Activated CD4-positive, alpha-beta T cell treated with anti-CD3 and anti-CD28 coated beads, Interleukin-2, amount 10 ng/mL, durations not matched to agents 7 days and 5 days (primary cell): ENCODE data around the gene CD226. TPM values are rescaled to one million over a fixed set of nuclear protein-coding genes. Genes with fewer than 3 reads are reported as not detected.

Source experiments
- CTCF ChIA-PET: fragments of 350-600 bp; sonication (Branson Sonifier 250); formaldehyde crosslinking; loops from one replicate; lab custom pipeline; 2021; ENCODE audit warnings: antibody characterized with exemption; lab: Charles Lee
- POLR2A ChIA-PET: fragments of 350-600 bp; sonication (Branson Sonifier 250); formaldehyde crosslinking; loops from one replicate; lab custom pipeline; 2021; ENCODE audit warnings: antibody characterized with exemption; lab: Charles Lee
- DNase-seq: peaks from one replicate; pipeline ENCODE4 v3.0.0-alpha.2; 2020
- H3K27ac Mint-ChIP-seq: one replicate; pipeline ENCODE4 v1.8.0; 2021; ENCODE audit warnings: mild to moderate bottlenecking, moderate library complexity, mixed read lengths
- H3K27me3 Mint-ChIP-seq: one replicate; pipeline ENCODE4 v1.8.0; 2021; ENCODE audit warnings: mixed read lengths
- H3K36me3 Mint-ChIP-seq: one replicate; pipeline ENCODE4 v1.8.0; 2021; ENCODE audit warnings: low read depth, mixed read lengths
- H3K4me1 Mint-ChIP-seq: one replicate; pipeline ENCODE4 v1.8.0; 2021; ENCODE audit warnings: mixed read lengths
- H3K4me3 Mint-ChIP-seq: one replicate; pipeline ENCODE4 v1.8.0; 2021; ENCODE audit warnings: mild to moderate bottlenecking, moderate library complexity, mixed read lengths
- H3K9me3 Mint-ChIP-seq: one replicate; pipeline ENCODE4 v1.8.0; 2021; ENCODE audit warnings: mixed read lengths
- total RNA-seq, 2 experiments: library from RNA; stranded (reverse); gene quantifications; one replicate each; pipeline ENCODE4 v1.2.3, GENCODE V29; 2021

The CD226 gene
- total RNA-seq, 2 experiments from 2014 or later, result 113 to 126 TPM

DNA sequence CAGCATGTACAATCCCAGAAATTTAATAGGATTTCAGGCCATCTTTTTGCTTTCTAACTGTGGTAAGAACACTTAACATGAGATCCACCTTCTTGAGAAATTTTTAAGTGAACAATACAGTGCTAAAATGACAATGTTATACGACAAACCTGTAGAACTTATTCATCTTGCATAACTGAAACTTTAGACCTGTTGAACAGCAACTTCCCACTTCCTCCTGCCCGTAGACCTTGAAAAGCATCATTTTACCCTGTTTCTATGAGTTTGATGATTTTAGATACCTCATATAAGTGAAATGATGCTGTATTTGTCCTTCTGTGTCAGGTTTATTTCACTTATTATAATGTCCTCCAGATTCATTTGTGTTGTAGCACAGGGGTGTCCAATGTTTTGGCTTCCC lies 128.2 kb downstream of the CD226 start:
- Mint-ChIP-seq H3K27me3 (no peaks in the 10 kb centered on the region), H3K36me3 (peaks cover 19% of the 10 kb centered on the region), H3K4me3 (no peak overlapping the region), H3K9me3 (no peaks in the 10 kb centered on the region), H3K27ac (no peak overlapping the region), H3K4me1 (no peaks in the 10 kb centered on the region)
- CTCF ChIA-PET, result interaction anchor here (1.0 kb wide), 1 partner anchor 11 kb away, joined by 3 read pairs; no protein-coding TSS in a partner anchor
- POLR2A ChIA-PET, result no interaction called here
- DNase-seq, result no peak

DNA sequence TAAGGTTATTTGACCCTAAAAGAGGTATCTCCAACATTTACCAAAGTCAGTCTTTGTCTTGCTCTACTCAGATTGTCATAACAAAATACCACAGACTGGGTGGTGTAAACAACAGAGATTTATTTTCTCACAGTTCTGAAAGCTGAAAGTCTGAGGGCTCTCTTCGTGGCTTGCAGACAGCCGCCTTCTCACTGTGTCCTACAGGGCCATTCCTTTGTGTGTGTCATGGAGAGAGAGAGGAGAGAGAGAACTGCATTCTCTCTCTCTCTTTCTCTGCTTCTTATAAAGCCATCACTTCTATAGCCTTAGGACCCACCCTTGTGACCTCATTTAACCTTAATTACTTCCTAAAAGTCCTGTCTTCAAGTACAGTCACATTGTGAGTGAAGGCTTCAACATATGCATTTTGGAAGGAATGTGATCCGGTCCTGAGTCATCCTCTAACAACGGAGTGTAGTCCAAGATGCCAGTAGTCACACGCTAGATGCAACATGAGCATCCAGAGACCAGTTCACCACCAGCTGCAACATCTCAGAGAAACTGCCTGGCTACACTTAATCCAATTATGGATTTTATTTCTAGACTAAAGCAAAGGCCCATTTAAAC lies 130.2 kb downstream of the CD226 start:
- H3K27ac Mint-ChIP-seq, result no peak overlapping the region
- POLR2A ChIA-PET, result no interaction called here
- no peaks in the 10 kb centered on the region for H3K4me1 Mint-ChIP-seq
- peaks cover 18% of the 10 kb centered on the region for H3K36me3 Mint-ChIP-seq
- no peaks in the 10 kb centered on the region for H3K9me3 Mint-ChIP-seq
- no peak for DNase-seq
- CTCF ChIA-PET, result no interaction called here
- H3K27me3 Mint-ChIP-seq, result no peaks in the 10 kb centered on the region
- no peak overlapping the region for H3K4me3 Mint-ChIP-seq

DNA sequence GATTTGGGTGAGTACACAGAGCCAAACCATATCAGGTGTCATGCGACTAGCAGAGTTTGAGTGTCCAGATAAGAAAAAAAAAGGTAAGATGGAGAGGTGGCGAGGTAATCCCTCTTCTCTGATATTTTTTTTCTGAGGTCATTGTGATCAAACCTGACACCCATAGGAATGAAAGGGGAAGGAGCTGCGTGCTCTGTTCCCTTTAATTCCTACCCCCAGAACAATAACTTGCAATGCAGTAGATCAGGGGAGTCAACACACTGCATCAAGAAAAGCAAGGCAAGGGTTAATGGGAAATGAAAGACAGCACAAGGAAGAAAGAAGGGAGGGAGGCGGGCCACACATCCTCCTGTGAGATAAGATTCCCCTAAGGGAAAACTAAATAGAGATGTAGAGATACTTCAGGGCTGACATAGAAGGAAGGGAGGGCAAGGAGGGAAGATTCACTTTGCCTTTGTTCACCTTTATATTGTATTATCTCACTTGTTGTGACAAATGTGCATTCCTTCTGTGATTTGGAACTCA lies 132.8 kb downstream of the CD226 start:
- DNase-seq, result no peak
- H3K27ac Mint-ChIP-seq, result no peak overlapping the region
- H3K27me3 Mint-ChIP-seq, result no peaks in the 10 kb centered on the region
- H3K4me3 Mint-ChIP-seq, result no peak overlapping the region
- peaks cover 24% of the 10 kb centered on the region for H3K36me3 Mint-ChIP-seq
- H3K9me3 Mint-ChIP-seq, result peaks cover 4% of the 10 kb centered on the region
- peaks cover 3% of the 10 kb centered on the region for H3K4me1 Mint-ChIP-seq
- POLR2A ChIA-PET, result no interaction called here
- CTCF ChIA-PET, result interaction anchor here (0.7 kb wide), 1 partner anchor 302 kb away, joined by 4 read pairs; no protein-coding TSS in a partner anchor

DNA sequence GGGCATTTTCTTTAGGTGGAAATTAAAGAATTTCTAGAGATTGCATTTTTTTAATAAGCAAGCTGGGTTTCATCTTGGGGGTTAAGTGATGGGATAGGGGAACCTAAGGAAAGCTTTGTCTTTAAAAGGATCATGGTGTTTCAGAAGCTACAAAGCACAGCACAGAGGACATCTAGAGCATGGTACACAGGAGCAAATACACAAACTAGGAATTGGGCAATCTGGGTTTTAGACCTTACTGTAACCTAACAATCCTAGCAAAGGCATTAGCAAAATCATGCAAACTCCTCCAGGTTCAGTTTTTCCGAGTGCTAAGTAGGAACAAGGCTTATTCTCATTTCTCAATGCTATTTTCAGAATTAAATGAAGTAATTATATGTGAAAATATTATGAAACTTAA lies 134.1 kb downstream of the CD226 start:
- CTCF ChIA-PET, result no interaction called here
- H3K27me3 Mint-ChIP-seq, result no peaks in the 10 kb centered on the region
- no peak overlapping the region for H3K4me3 Mint-ChIP-seq
- H3K36me3 Mint-ChIP-seq, result peaks cover 18% of the 10 kb centered on the region
- H3K4me1 Mint-ChIP-seq, result peaks cover 3% of the 10 kb centered on the region
- POLR2A ChIA-PET, result no interaction called here
- no peak overlapping the region for H3K27ac Mint-ChIP-seq
- no peak for DNase-seq
- peaks cover 5% of the 10 kb centered on the region for H3K9me3 Mint-ChIP-seq

DNA sequence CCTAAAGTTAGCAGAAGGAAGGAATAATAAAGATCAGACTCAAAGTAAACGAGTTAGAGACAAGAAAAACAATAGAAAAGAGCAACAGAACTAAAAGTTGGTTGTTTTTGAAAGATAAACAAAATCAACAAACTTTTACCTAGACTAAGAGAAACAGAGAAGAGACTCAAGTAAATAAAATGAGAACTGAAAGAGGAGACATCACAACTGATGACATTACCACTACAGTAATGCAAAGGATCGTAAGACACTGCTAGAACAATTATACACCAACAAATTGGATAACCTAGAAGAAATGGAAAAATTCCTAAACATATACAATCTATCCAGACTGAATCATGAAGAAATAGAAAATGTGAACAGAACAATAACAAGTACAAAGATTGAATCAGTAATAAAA lies 139.3 kb downstream of the CD226 start:
- no peak overlapping the region for H3K4me3 Mint-ChIP-seq
- ChIA-PET CTCF (no interaction called here), POLR2A (no interaction called here)
- no peaks in the 10 kb centered on the region for H3K27me3 Mint-ChIP-seq
- no peak overlapping the region for H3K27ac Mint-ChIP-seq
- peaks cover 3% of the 10 kb centered on the region for H3K4me1 Mint-ChIP-seq
- no peak for DNase-seq
- peaks cover 12% of the 10 kb centered on the region for H3K36me3 Mint-ChIP-seq
- H3K9me3 Mint-ChIP-seq, result peaks cover 5% of the 10 kb centered on the region

DNA sequence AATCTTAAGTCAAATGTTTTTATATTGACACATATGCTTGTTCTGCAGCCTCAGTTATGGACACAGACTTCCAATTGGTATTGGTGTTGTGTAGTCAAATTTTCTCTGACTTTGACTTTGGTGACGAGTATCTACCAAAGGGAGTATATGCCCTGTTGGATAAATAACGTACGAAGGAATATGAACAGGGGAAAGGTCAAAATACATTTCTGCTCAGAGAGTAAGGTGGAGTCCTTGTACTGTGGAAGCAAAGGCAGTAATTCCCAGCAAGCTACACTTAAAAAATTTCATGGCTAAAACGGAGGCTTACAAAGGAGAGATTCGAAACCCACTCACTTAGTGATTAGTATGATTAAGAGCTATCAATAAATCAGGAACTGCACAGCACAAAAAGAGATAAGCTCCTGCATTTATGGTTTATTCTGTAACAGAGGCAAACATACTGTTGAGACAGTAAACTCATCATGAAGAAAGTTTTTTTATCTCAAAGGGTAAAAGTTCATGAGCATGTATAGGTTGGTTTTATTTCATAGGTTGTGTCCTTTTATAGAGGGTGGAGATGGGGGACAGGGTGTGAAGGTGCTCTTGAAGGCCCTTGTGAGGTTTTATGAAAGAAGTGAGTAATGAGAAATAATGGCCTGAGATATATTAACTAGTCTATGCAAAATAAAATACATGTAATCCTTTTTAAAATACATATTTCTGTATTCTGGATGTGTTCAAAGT lies 142.7 kb downstream of the CD226 start:
- peaks cover 1% of the 10 kb centered on the region for H3K9me3 Mint-ChIP-seq
- H3K27me3 Mint-ChIP-seq, result no peaks in the 10 kb centered on the region
- H3K4me3 Mint-ChIP-seq, result no peak overlapping the region
- no peaks in the 10 kb centered on the region for H3K4me1 Mint-ChIP-seq
- no peak overlapping the region for H3K27ac Mint-ChIP-seq
- peaks cover under 1% of the 10 kb centered on the region for H3K36me3 Mint-ChIP-seq
- POLR2A ChIA-PET, result interaction anchor here (0.6 kb wide), 1 partner anchor 96 kb away, joined by 3 read pairs; no protein-coding TSS in a partner anchor
- DNase-seq, result no peak
- CTCF ChIA-PET, result no interaction called here
